Mammary epithelial cell (primary cell): Measurements from ENCODE around the gene WDR18.

Source experiments
- CTCF ChIP-seq, 2 donors: IDR thresholded peaks in 1 of 2; conservative IDR thresholded peaks in 1 of 2; 2 replicates each; pipeline ENCODE4 v1.5.1; 2011 to 2012; ENCODE audit warnings: inconsistent platforms in 2 of 2, low read length in 2 of 2, mild to moderate bottlenecking in 2 of 2, control low read depth in 1 of 2, low read depth in 1 of 2; ENCODE audit not compliant: insufficient read depth in 1 of 2; ENCODE audit errors: extremely low read depth in 1 of 2
- EZH2 ChIP-seq: IDR thresholded peaks from 2 replicates; pipeline ENCODE4 v1.6.1; 2012; ENCODE audit warnings: low read length, inconsistent platforms, borderline replicate concordance

DNA sequence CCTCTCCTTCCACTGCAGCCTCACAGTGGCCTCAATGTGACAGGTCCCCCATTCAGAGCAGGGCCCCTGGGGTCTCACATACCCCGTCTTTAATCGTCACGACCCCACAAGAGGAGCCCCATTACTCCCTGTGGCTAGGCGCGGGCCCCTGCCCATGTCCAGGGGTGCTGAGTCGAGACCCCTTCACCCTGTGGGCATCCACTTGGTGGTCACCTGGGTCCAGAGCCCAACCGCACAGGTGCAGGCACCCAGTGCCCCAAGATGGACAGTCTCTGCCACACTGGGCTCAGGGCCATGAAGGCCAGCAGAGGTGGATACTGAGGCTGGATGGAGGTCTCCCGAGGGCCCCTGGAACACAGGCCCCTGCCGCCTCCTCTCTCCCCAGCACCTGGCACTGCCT is 33.8 kb downstream of the WDR18 start:
- TF ChIP-seq CTCF (conservative IDR thresholded peaks at IDR 0.05 in 1 of 2, IDR thresholded peaks at IDR 0.05 in 1 of 2; ENCODE audit: extremely low read depth in 1 of 2, insufficient read depth in 1 of 2, low read depth in 1 of 2, low read length in 2 of 2) (no peak), EZH2 (no peak)
